Left kidney (tissue), 2 donors: ENCODE measurements around the gene NAT8L. TPM values are rescaled to one million over a fixed set of nuclear protein-coding genes. Genes with fewer than 3 reads are reported as not detected.

Experiments used
- DNase-seq: peaks from one replicate; pipeline ENCODE4 v3.0.0-alpha.2; 2013
- polyA plus RNA-seq: library from polyadenylated mRNA; unstranded; fragments of 120-200 nt; gene quantifications from one replicate; pipeline ENCODE4 v1.2.1, GENCODE V29; 2013; ENCODE audit not compliant: insufficient read length

The NAT8L gene
- polyA plus RNA-seq, 1 donor, result 6.4 TPM

DNA sequence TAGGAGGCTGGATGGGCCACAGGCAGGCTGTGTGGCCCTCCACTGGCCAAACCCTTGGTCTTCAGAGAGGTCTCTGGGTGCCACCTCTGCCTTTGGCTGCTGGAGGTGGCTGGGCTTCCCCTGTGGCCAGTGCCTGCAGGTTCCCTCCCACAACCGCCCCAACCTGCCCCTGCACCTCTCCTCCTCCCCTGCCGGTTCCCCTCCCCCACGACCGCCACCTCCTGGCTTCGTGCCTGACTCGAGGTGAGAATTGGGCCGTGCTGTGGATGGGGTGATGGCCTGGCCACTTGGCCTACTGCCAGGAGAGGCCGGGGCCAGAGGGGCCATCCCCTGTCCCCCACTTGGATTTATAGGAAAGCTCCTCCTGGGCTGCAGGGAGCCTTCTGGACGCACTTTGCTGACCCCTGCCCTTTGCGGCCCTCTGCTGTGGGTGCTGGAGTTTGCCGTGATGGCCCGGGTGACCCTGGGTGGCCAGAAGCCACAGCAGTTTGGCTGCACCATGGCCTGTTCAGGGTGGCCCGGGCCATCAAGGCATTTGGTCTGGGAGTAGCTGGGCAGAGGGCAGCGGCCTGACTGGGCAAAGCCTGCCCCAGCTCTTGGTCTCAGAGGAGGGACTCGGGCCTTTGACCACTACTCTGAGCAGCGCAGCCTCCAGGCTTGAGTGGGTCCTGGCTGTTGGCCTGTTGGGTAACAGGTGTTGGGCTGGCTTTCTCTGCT lies 3.8 kb downstream of the NAT8L start:
- no peak for DNase-seq

DNA sequence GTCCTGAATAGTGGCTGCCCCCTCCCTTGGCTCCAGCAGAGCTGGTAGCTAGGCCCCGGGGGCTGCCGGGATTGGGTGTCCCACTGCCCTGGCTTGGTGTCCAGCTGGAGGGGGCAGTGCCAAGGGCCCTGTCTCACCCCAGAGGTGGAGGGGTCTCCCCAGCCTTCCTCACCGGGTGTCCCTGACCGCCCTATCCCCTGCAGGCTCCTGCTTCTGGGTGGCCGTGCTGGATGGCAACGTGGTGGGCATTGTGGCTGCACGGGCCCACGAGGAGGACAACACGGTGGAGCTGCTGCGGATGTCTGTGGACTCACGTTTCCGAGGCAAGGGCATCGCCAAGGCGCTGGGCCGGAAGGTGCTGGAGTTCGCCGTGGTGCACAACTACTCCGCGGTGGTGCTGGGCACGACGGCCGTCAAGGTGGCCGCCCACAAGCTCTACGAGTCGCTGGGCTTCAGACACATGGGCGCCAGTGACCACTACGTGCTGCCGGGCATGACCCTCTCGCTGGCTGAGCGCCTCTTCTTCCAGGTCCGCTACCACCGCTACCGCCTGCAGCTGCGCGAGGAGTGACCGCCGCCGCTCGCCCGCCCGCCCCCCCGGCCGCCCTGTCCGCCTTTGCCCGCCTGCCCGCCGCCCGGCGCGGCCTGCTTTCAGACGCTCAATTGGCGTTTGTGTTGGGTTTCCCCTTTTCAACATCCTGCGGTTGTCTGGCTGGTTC lies 4.6 kb downstream of the NAT8L start:
- DNase-seq, result no peak

DNA sequence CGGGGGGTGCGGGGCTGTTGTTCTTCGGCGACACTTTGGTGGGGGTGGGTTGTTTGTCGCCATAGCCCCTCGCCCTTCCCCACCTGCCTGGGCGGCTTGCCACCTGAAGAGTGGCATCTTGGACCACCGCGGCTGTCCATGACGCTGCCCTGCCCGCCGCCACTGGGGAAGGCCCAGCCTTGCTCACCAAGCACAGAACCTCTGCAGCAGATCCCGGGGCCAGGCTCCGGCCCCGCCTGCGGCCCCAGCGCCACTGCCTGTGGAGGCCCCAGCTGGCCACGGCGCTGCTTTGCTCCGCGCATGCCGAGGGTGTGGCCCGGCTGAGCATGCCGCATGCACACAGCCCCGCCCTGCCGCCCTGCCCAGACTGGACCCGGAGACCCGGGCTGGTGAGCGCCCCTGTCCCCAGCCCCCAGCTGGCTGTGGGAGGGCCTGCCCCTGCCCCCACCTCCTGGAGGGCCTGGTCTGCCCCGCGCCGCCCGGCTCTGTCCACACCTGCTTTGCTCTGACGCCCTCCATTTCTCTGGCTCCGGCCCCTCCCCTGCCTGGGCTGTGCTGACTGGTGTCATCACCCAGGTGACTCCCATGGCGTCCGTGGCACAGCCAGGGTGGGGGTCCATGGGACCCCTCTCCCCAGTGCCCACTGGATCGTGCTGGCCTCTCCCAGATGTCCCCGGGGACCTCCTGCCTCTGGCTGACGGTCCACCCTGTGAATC lies 5.3 kb downstream of the NAT8L start:
- DNase-seq, result no peak

DNA sequence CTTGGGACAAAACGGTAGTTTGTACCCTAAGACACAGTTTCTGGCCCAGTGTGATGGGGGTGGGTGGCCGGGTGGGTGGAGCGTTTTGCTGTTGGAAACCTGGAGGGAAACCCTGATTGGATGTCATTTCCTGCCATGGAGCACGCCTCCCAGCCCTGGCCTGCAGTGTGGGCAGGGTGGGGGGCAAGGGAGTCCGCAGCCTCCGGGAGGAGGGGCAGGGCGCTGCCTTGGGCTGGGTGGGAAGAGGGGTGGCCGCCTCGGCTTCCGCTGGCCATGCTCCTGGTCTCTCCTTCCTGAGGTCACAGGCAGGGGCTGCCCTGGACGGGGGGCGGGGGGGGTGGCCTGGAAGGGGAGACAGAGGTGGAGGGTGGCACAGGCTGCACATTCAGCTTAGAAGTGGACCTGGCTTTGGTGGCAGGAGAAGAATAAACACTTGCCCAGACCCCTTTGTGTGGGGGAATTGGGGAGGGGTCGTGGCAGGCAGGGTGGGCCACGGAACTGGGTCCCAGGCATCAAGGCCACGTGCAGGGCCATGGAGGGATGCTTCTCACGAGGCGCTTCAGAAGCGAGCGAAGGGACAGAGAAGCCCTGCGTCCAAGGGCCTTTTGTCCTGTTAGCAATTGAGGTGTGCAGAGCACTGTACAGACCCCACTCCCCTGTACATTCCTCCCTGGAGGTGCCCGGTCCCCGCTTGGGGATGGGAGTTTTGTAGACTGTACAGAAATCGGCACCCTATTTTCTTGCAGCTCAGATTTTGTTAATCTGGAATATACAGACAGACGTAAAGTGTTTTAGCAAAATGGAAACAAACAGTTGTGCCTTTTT lies 6.2 kb downstream of the NAT8L start:
- no peak for DNase-seq

DNA sequence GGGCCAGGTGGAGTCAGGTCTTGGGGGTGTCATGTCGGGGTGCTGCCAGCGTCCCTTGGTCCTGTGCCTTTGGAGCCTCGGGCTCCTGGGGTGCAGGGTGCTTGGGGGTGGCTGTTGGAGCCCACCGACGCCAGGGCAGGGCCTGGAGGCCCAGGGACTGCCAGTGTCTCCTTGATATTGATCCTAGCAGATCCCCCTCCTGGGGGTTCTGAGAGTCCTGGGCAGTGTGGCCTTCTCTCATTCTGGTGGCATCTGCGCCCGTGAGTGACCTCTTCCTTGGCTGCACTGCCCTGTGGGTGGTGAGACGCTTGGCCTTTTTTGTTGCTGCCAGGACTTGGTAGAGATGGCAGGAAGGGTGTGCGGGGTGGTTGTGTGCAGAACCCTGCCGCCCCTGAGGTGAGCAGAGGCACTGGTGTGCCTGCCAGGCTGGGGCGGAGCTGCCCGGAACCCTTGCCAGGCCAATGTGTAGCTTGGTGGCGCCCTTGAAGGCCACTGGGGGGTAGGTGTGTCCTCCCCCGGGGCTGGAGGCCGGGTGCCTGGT lies 7.0 kb downstream of the NAT8L start:
- no peak for DNase-seq

DNA sequence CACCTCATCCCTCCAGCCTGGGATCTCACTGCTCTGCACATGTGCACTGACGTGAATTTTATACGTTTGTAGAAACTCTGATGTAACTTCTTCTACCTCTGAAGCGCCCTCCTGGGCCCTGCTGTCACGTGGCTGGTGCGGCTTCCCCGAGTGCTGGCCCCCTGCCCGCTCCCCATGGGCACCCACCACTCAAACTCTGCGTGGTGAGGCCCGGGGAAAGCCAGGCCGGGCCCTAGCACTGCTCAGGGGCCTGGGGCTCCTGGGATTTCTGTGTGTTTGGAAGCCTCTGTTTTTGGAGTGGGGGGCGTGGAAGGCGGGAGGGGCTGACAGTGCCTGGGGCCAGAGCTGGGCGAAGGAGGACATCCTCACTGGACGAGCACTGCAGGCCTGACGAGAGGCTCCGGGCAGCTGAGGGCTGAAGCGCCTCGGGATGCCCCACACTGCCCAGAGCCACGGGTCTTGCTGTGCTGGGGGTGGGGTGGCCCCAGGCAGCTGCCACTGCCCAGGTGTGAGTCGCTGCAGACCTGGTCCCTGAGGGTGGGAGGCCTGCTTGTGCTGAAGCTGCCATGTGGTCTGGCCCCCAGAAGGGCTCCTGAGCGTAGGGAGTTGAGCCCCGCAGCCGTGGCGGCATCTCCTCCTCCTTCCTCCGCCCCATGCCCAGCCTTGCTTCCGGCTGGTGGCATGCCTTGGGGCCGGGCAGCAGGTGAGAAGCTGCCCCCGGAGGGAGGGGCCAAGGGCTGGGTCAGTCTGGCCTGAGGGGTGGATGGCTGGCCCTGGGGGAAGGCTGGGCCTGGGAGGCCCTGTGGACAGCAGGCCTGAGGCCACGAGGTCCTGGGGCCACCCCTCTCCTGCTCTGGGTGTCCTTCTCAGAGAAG lies 7.7 kb downstream of the NAT8L start:
- DNase-seq, result no peak

DNA sequence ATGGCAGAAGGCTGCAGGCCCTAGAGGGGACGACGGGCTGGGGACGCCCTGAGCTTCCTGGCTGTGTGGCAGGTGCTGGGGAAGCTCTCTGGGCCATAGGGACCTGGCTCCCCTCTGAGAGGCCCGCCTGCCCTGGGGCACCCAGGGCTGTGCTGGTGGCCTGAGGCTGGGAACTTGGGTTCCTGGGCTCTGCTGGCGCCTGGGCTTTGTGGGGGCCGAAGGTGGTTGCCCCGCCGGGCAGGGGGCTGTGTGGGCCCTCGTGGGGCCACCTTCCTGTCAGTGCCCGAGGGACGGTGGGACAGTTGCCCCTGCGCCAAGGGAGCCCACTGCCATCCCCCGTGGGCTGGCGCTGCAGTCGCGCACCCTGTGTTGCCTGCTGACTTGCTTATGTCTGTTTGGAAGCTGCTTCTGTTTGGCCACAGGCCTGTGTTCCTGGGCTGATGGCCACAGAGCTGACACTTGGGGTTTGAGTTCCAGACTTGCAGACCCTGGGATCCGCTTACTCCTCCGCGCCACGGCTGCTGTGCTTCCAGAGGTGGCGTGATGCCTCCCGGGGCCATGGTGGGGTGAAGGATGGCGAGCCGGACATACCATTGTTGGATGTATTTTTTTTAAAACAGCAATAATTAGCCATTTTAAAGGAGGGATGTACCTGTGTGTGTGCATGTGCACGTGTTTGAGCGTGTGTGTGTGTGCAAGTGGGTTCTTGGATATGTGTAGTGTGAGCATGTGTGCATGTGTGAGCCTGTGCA lies 8.5 kb downstream of the NAT8L start:
- DNase-seq, result no peak

DNA sequence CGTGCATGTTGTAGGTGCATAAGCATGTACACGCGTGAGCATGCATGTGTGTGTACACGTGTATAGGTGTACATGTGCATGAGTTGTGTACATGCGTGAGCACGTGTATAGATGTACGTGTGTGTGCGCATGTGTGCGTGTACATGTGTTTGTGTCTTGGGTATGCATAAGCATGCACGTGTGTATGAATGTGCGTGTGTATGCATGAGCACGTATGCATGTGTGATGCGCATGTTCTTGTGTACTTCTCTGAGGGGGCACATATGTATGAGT lies 9.0 kb downstream of the NAT8L start:
- no peak for DNase-seq

DNA sequence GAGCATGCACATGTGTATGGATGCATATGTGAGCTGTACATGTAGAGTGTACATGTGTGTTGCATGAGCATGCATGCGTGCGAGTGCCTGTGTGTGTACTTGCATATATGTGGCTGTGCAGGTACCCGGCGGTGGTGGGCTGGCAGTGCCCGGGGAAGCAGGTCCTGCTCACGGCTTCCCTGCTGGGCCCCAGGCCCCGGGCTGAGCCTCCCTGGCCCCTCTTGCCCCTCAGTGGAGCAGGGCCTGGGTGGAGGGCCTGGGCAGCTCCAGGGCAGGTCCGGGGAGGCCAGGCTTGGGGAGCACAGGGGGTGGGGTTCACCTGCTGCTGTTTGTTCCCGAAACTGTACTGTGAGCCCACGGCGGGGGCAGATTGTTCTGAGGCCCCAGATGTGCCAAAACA lies 9.4 kb downstream of the NAT8L start:
- DNase-seq, result no peak

DNA sequence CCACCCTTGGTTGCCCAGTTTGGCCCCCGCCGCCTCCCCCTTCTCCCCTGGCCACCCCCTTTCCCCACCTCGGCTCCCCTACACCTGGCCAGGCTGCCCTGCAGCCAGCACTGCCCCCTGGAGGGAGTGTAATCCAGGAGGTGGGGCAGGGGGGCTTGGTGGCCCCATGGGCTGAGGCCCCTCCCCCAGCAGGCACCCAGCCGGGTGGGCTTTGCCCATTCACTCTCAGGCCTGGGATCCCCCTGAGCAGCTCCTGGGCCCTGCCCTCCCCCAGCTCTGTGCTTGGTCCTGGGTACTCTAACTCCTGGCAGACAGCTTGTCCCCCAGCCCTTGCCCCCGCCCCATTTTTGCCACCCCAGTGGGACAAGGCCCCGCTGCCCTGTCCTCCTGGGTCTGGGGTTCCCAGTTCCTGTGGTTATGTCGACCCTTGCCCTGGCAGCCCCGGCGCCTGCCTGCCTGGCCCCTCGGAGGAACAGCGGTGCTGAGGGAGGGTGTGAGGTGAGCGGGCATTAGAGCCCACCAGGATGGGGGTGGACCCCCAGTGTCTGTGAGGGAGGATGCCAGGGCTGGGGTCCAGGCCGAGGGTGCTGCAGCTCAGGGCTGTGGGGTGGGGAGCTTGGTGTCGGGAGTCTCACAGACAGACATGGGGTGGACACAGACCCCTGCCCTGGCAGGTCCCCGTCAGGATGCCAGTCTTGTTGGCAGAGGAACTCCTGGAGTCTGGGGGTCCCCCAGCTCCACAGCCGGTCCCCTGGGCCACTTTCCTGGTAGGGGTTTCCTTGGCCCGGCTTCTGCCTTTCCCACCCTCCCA lies 10.2 kb downstream of the NAT8L start:
- DNase-seq, result no peak

DNA sequence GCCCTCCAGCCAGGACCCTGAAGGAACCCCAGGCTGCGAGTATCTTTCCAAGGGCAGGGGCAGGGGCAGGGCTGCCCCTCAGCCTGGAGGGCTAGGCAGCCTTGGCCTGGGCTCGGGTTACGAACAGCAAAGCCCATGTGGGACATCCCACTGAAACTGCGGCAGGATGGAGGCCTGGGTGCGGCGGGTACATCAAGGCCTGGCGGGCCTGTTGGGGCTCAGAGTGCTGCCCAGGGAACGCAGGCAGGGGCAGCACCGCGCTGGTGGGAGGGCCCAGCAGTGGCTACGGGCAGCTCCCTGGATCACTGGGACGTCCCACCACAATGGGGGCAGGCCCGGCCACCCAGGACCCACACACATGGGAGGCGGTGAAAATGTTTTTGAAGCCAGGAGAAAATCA lies 10.9 kb downstream of the NAT8L start:
- no peak for DNase-seq

DNA sequence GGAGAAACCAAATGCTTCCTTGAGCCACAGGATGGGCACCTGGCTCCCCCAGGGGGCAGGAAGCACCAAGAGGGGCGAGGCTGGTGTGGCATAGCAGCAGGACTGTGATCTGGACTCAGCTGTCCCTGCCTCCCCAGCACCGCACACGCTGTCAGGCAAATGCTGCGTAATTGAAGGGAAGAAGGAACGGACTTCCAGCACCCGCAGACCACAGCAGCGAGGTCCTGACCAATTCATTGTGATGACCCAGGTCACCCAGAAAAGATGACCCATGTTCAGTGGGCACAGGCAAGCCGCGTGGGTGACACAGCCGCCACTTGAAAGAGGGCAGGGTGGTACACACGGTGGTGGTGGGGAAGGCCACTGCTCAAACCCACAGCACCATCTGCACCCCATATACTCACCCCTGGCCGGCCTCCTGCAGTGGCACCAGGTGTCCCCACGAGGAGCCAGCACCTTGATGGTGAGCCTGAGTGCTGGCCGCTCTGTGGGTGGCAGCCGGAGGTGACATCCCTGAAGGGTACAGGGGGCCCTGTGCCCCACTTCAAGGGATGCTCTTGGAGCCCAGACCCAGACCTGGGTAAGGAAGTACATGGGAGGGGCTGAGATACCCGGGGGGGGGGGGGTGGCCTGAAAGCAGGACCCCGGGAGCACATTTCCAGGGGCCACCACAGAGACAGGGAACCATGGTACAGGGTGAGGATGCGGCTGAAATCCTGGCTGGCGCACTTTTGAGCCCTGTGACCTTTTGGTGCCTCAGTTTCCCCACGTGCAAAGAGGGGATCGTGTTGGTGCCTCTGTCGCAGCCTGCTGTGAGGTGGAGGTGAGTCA lies 11.5 kb downstream of the NAT8L start:
- no peak for DNase-seq

DNA sequence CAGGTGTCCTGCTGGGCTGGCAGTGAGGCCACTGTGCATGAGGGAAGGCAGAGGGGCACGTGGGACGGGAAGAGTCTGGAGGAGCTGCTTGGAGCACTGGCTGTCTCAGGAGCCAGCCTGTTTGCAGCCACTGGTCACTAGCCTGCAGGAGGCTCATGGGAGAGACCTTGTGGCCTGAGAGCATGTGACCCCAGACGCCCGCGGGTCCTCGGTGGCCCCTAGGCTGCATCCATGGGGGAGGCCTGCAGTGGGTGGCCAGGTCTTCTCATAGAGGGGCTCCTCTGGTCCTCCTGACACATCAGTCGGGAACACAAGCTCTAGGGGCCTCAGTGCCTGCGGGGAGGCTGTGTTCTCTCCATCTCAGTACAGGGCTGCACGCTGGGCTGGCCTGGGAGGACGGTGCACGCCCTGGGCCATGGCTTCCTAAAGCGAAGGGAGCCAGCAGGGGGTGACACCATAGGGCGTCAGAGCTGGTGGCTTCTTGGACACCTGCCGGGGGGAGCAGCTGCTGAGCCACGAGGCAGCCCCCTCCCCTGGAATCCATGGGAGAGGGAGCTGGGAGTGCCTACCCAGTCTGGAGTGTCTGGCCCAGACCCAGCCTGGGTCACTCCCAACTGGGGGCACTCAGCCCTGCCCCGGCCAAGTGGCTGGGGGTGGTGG lies 12.3 kb downstream of the NAT8L start:
- DNase-seq, result no peak

DNA sequence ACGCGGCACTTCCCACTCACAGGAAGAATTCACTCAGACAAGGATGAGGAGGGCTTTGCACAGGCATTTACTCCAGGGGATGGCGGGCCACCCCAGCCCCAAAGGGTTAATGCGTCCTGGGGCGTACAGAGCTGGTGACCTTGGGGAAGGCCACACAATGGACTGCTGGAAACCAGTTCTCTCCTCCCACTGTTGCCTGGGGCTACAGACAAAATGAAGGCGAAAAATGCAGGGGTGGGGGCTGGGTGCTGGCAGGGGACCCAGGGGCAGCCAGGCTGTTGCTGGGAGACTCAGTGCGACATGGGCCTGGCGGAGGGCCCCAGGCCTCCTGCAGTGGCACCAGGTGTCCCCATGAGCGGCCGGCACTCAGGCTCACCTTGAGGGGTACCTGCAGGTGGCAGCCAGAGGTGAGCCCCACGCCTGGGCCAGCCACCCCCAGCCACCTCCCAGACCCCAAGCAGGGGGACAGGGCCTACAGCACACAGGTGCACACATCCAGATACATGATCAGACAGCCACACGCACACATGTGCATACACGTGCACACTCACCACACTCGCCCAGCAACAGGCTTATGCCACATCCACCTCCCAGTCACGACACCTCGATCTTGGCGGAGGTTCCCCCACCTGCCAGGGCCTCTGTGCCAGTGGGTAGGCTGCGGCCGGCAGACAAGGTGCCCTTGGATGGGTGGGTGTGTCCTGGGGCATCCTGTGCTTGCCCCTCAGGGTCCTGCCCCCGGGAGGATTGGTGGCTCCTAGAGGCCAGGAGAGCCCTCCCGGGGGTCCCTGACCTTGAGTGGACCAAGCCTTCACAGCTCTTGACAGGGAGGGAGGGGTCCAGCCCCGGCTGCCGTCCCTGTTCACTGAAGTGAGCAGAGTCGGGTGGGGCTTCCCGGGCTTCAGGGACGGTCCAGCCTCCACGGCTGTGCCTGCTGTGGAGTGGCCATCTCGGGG lies 13.1 kb downstream of the NAT8L start:
- no peak for DNase-seq

DNA sequence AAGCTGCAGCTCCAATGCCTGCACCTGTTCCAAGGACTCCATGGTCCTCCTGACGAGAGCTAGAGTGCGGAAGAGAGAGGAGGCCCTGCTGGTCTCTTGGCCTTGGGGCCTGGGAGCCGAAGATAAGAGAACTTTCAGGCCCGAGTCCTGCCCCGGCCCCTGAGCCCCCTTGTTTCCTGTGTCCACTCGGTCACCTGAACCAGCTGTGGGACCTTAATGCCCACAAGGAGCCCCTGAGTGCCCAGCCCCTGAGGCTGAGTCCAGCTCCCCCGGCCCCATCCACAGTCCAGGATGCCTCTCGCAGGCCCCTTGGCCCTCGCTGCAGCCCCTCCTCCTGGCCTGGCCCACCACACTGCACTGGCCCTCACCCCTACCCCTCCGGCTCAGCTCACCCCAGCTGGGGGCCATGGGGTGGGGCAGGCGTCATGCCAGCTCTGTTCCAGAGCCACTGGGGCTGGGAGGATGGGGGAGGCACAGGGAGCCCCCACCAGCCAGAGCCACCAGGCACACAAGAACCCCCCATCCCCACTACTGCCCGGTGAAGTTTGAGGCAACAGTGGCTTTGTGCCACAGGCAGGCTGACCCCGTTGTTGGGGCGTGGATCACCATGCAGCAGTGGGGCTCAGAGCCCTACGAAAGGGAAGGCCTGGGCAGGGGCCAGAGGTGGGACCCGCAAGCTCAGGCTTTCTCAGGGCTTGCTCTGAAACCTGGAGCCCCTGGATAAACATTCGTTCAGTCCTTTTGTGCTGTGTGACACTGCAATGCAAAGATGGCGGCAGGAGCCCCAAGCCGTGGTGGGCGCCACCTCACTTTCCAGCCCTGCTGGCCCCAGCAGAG lies 14.1 kb downstream of the NAT8L start:
- DNase-seq, result no peak
